NAMALWA (cell line): ENCODE results near the gene ABHD17A.

Experiments
- DNase-seq: peaks from one replicate; pipeline ENCODE4 v3.0.0-alpha.2; 2015; ENCODE audit warnings: low spot score

ABHD17A gene

DNA sequence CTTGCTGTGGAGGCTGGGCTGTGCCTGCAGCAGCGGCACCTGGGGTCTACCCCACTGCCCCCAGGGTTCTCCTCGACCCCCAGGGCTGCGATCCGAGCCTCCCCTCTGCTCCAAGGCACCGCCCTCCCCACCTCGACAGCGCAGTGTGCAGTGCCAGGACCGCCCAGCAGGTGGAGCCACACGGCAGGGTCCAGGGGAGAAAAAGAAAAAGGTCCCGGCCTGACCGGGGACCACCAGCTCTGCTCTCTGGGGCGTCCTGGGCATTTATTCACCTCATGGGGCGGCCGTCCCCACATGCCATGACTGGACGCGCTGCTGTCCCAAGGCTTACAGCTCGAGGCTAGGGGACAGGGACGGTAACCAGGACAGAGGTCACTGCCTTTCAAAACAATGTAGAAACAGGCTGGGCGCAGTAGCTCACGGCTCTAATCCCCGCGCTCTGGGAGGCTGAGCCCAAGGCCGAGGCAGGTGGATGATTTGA is 47.6 kb downstream of the ABHD17A start:
- DNase-seq: peak; percentile 72

DNA sequence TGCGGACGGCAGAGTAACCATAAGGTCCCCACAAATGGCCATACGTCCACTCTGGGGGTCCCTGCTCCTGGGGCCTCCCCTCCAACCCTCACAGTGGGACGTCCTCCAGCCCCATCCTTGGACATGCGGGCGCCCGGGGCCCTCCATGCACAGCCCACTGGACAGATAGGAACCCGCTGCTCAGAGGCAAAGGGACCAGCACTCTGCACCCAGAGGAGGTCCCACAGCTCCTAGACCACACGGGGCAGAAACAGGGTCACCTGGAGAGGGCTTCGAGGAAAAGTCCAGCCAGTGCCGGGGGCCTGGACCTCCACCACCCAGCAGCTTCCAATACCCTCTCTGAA is 48.1 kb downstream of the ABHD17A start:
- DNase-seq: no peak

DNA sequence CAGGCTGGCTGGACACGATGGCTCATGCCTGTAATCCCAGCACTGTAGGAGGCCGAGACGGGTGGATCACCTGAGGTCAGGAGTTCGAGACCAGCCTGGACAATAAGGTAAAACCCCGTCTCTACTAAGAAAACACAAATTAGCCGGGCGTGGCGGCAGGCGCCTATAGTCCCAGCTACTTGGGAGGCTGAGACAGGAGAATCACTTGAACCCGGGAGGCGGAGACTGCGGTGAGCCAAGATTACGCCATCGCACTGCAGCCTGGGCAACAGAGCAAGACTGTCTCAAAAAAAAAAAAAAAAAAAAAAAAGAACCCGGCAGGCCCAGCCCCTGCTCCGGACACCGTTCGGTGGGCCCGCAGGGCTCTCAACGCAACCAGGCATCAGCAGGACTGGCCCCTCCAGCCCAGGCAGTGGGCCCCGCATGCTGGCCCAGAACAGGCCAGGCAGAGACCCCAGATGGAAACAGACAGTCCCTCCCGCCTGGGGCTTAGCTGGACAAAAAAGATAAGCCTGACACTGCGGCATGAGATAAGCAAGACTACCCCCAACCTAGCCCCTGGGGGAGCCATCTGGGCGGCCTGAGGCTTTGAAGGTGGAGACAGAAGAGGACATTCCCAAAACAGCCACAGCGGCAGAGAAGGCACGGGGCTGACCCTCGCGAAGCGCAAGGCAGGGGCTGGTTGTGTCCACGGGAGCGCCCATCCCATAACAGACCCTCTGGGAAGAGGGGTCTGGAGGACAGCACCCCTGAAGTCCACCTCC is 48.7 kb downstream of the ABHD17A start:
- DNase-seq: no peak

DNA sequence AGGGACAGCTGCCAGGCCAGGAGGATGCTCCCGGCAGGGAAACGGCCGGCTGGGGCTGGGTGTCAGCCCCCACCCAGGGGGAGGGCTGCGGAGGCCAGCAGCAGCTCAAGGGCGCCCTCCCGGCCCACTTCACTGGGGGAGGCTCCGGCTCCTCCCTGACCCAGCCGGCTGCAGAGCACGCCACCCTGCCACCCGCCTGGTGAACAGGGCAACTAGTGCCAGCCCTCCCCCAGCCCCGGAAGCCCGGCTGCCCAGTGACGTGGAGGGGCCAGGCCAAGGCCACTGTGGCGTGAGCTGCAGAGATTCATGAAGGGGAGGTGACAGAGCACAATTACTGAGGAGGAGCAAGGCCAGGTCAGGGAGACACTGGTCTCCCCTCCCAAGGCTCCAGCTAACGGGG is 51.8 kb downstream of the ABHD17A start:
- DNase-seq: no peak

DNA sequence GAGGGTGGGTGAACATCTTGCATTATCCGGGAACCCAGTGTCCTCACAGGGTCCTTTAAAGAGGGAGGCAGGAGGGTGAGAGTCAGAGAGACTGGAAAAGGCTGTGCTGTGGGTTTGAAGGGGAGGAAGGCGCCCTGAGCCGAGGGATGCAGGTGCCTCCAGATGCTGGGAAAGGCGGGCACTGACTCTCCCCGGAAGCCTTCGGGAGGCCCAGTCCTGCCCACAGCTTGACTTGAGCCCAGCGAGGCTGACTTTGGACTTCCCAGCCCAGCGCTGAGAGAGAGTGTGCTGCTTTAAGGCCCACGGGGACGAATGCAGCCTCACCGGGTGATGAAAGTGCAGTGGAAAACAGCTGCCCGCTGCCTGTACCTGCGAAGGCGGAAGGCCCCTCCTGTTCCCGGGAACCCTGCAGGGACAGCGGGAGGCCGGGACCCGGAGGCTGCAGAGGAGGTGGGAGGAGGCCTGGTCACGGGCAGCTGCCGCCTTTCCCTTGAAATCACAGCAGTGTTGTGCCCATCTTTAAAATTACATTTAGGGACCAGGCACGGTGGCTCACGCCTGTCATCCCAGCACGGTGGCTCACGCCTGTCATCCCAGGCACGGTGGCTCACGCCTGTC is 53.1 kb downstream of the ABHD17A start:
- no peak for DNase-seq

DNA sequence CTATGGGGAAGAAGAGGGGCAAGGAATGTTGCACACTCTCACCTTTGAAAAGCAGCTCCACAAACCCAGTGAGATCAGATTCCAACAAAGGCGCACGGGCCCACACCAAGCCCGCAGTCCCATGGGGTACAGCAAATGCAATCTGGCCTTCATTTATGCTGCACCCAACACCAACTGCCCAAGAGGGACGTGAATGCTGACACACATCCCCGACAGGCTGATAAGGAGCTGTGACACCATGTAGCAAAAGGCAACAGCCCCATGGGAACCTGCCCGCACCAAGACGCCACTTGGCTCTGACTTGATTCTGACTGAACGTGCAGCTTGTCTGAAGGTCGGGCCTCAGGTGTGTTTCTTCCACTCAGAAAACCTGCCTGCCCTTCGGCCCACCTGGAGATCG is 54.3 kb downstream of the ABHD17A start:
- no peak for DNase-seq

DNA sequence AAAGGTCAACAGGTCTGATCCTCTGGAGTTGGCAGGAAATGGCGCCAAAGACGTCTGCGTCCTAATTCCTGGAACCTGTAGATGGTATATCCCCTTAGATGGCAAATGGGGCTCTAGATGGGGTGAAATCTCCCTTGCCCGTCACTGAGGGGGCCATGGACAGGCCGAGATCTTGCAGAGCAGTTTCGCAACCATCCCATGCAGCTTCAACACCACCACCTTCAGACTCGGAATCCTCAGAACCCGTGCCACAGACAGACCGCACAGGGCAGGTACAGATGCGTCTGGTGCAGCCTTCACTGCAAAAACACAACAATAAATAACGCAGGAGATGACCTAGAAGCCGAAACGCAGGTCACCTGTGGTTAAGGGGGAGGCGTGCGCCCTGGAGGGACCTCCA is 54.7 kb downstream of the ABHD17A start:
- DNase-seq: no peak

DNA sequence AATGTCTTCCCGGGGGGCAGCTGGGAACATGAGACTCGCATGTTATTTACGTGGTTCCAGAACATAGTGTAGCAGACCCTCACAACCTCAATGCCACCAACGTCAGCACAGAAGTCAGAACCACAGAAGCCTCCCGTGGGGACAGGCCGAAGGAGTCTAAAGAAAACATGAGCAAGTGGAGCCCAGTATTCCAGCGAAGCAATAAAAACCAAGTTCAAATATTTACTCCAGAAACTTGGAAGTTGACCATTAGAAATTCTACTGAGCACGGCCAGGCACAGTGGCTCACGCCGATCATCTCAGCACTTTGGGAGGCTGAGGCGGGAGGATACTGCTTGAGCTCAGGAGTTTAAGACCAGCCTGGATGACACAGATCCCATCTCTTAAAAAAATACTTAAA is 55.3 kb downstream of the ABHD17A start:
- DNase-seq: no peak

DNA sequence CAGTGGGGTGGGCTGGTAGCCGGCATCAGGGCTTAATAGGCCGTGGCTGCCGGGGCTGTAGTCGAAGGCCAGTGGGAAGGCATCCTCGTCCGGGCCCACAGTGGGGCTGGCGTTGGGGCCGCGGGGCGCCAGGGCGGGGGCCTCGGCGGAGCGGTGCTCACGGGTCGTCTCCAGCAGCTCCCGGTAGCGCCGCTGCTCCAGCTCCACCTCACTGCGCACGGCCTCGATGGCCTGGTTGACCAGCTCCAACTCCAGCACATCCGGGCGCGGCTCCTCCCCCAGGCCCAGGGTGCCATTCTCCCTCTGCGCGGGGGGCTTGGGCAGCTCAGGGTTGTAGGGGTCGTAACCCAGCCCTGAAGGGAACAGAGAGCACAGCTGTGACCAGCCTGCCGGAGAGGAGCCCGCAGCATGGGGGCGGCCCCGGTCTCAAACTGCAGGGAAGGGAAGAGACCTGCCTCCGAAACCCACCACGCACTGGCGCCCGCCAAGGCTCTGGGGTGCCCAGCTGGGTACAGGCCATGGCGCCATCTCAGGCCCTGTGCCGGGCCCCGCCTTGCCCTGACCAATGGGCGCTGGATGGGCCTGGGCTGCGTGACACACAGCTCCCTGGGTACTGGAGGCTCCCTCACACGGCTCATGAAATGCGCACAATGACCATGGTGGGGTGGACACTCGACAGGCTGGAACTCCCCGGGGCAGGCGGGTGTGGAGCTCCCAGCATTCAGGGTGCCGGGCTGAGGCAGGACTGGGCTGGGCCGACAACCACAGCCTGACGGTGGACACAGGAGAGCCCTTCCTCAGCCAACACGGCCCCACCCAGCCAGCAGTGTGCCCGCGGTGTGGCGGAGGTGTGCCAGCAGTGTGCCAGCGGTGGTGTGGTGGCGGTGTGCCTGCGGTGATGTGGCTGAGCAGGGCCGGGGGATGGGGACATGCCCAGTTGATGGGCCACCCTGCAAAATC is 56.7 kb downstream of the ABHD17A start:
- DNase-seq: no peak

DNA sequence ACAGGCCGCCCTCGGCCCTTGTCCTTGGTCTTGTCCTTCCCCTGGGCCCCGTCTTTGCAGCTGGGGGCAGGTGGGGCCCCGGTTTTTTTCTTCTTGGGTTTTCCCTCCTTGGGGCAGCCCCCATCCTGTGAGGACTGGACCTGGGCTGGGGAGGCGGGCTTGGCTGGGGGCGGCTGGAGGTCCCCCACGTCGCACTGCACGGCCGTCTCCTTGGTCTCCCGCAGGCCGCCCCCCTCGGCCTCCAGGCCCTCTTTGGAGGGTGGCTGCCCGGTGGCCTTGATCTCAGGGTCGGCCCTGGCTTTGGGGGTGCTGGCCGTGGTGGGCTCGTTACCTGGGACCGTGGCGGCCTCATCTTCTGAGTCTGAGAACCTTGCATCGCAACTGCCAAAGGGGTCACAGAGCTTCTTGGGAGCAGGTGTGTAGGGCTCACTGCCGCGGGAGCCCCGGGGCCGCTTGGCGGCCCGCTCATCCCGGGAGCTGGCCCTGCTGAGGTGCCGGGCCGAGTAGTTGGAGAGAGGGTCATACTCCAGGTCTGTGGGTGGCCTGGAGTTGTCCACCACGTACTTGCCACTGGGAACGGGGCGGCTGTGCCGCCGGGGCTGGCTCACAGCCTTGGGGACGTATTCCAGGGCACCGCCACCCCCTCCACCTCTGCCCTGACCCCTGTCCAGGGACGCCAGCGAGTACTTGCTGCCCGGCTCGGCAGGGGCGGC is 57.6 kb downstream of the ABHD17A start:
- DNase-seq: no peak
